Left ventricle myocardium inferior (tissue), 1 donor: ENCODE data around the gene TNFAIP3. TPM values are rescaled to one million over a fixed set of nuclear protein-coding genes. Genes with fewer than 3 reads are reported as not detected.

Source experiments
- DNase-seq: peaks from one replicate; pipeline ENCODE4 v3.0.0-alpha.2; 2020
- H3K27ac ChIP-seq: fragments of 200-600 bp; replicated peaks from 2 replicates; pipeline ENCODE4 v1.8.0; 2021
- H3K27me3 ChIP-seq: fragments of 200-600 bp; 2 replicates; pipeline ENCODE4 v1.8.0; 2021; ENCODE audit warnings: low read depth
- H3K36me3 ChIP-seq: fragments of 200-600 bp; 2 replicates; pipeline ENCODE4 v1.8.0; 2021
- H3K4me1 ChIP-seq: fragments of 200-600 bp; 2 replicates; pipeline ENCODE4 v1.8.0; 2021
- H3K4me3 ChIP-seq: fragments of 200-600 bp; 2 replicates; pipeline ENCODE4 v1.8.0; 2021; ENCODE audit warnings: mild to moderate bottlenecking, moderate library complexity
- H3K9me3 ChIP-seq: fragments of 200-600 bp; replicated peaks from 2 replicates; pipeline ENCODE4 v1.8.0; 2021
- intact Hi-C: fragments of 100-400 bp; cut with micrococcal nuclease; formaldehyde crosslinking; loops from one replicate; pipeline ENCODE4 v1.11.0; 2022
- total RNA-seq: library from RNA; stranded (reverse); fragmentation: NEBNext Ultra II Directional; extraction: Animal tissue kit (Norgen Biotek cat#: 25700); gene quantifications from one replicate; pipeline ENCODE4 v1.2.1, GENCODE V29; 2021
- TF ChIP-seq, protein P1 (sequence below): fragments of 200-600 bp; IDR thresholded peaks from 2 replicates; pipeline ENCODE4 v1.8.0; 2021; ENCODE audit warnings: antibody characterized with exemption, mild to moderate bottlenecking, borderline replicate concordance
- donor health status: DM: no; HTN: yes; CAD: no; lungs with severe emphysema.

Gene TNFAIP3
- total RNA-seq, 1 donor from 2014 or later: 7.0 TPM

DNA sequence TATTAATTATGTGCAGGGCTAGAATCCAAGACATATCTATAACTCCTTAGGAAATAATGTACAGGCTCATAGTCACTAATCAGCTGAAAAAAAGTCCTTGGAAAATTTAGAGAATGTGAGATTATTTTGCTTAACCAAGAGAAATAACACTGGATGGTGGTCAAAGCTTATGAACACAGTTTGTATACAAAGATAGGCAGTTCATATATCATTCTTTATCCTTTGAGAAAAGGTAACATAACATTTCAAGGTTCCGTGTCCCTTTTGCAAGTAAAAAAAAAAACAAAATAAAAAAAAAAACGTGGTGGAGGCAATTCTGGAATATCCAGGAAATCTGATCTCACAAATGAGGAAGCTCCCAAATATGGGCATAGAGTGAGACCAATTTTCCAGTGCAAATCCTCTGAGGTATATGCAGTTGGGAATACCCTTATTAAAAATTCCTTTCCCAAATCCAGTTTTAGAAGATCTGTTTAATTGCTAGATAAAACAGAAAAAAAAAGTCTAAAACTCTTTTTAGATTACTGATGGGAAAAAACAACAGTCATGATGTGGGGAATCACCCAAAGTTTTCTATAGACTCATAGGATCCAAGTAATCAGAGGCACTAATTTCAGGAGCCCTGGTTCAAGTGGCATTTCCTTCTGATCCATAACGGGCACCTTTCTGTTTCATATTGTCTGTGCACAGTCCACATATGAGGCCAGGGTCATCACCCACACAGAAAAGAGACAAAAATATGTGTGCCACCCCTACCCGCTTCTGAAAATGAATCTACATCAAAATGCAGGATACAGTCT lies 17.7 kb upstream of the TNFAIP3 start:
- TF ChIP-seq, protein P1, sequence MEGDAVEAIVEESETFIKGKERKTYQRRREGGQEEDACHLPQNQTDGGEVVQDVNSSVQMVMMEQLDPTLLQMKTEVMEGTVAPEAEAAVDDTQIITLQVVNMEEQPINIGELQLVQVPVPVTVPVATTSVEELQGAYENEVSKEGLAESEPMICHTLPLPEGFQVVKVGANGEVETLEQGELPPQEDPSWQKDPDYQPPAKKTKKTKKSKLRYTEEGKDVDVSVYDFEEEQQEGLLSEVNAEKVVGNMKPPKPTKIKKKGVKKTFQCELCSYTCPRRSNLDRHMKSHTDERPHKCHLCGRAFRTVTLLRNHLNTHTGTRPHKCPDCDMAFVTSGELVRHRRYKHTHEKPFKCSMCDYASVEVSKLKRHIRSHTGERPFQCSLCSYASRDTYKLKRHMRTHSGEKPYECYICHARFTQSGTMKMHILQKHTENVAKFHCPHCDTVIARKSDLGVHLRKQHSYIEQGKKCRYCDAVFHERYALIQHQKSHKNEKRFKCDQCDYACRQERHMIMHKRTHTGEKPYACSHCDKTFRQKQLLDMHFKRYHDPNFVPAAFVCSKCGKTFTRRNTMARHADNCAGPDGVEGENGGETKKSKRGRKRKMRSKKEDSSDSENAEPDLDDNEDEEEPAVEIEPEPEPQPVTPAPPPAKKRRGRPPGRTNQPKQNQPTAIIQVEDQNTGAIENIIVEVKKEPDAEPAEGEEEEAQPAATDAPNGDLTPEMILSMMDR: no peak
- Histone ChIP-seq H3K4me3 (no peak overlapping the region), H3K36me3 (no peaks in the 10 kb centered on the region), H3K9me3 (no peaks in the 10 kb centered on the region), H3K27me3 (peaks cover 2% of the 10 kb centered on the region), H3K27ac (no peak overlapping the region), H3K4me1 (no peaks in the 10 kb centered on the region)
- intact Hi-C loops: no loop called here
- DNase-seq: no peak

DNA sequence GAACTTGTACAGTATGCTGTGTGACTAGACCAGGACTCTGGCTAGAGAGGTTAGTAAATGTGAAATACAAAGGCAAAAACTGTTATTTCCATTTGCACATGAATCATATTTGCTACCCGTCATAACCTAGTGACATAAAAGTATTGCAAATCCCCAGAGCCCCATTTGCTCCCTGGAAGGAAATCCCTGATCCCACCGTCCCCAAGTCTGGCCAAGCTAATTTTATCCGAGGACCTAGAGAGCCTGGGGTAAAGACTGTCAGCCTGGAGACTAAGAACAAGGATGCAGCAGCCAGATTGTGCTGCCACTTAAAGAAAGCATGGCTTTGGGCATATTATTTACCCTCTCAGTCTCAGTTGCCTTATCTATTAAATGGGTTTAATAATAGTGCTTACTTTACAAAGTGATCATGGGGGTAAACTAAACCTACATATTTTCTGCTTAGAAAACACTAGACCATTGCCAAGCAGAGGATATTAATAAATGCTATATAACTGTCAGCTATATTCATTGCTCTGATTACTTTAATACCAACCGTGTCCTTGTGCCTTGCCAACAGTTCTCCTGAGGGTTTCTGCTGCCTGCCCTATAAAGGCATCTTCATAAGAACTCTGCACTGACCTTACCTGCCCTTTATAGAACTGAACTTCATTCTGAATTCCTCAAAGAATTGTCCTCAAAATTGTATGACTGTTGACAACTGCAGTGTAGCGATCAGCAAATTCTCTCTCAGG lies 16.9 kb upstream of the TNFAIP3 start:
- Histone ChIP-seq H3K27ac (no peak overlapping the region), H3K27me3 (no peaks in the 10 kb centered on the region), H3K4me3 (no peak overlapping the region), H3K36me3 (no peaks in the 10 kb centered on the region), H3K9me3 (no peaks in the 10 kb centered on the region), H3K4me1 (no peaks in the 10 kb centered on the region)
- intact Hi-C loops: no loop called here
- TF ChIP-seq, protein P1: no peak
- no peak for DNase-seq

DNA sequence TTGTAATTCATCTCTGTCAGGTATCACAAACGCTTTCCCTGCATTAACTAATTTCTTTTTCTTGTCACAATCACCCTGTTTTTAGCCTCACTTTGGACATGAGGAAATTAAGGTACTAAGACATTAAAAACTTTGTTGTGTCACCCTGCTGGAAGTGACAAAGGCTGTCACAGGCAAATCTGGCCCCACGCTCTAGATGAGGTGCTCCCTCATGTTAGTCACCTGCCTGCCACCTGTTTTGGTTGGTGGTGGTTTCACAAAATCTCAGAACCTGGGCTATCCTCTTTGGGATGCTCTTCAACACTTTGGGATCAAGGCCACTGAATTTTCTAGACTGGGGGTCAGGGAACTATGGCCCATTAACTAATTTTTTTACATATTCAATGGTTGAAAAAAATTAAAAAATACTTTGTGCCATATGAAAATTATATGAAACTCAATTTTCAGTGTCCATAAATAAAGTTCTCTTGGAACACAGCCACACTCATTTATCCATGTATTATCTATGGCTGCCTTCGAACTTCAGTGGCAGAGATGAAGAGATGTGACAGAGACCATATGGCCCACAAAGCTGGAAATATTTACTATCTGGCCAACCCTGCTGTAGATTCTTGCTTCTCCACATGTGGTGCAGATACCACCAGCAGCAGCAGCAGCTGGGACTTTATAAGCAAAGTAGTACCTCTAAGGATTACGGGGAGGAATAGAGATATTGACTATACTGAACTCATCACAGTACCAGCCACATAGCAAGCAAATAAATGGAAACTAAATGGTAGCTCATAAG lies 16.1 kb upstream of the TNFAIP3 start:
- H3K27ac ChIP-seq: no peak overlapping the region
- TF ChIP-seq, protein P1: no peak

DNA sequence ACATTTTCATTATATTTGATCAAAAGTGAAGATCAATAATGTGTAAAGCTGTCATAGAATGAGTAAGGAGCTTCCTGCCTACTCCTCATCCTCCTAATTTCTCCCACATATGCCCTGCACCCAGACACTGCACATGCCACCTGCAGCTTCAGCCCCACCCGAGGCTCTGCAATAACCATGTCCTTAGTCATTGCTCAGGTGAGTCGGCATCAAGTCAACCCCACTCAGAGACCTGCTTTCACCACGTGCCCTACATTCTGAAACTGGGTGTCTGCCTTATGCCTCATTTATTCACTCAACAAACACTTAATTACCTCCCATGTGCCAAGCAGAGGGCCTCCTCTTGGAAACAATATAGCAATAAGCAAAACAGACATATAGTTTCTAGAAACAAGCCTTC lies 15.4 kb upstream of the TNFAIP3 start:
- no peak overlapping the region for H3K27ac ChIP-seq
- H3K9me3 ChIP-seq: no peaks in the 10 kb centered on the region
- H3K36me3 ChIP-seq: no peaks in the 10 kb centered on the region
- DNase-seq: no peak
- intact Hi-C loops: no loop called here
- H3K4me3 ChIP-seq: no peak overlapping the region
- no peaks in the 10 kb centered on the region for H3K4me1 ChIP-seq
- H3K27me3 ChIP-seq: no peaks in the 10 kb centered on the region
- TF ChIP-seq, protein P1: no peak

More for the DNA sequence above, 16.1 kb upstream of the TNFAIP3 start:
- no peak for DNase-seq
- Histone ChIP-seq H3K27me3 (no peaks in the 10 kb centered on the region), H3K9me3 (no peaks in the 10 kb centered on the region), H3K4me1 (no peaks in the 10 kb centered on the region), H3K36me3 (no peaks in the 10 kb centered on the region), H3K4me3 (no peak overlapping the region)
- intact Hi-C loops: no loop called here

DNA sequence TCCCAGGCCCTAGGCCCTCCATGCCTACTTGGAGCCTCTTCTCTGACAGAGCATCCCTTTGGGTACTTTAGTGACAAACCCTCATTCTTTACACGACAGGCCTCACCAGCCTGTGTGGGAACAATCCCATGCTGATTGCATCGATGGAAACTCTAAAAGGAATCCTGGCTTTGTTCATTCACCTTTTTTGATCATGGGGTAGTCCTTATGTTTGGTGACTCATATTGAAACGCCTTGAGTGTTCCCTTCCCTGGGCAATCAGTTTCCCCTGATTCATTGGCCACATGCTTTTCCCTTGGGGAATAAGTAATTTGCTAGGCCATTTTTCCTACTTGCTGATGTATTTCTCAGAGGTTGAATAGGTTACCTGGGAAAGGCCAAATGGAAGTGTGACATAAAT lies 14.7 kb upstream of the TNFAIP3 start:
- H3K27ac ChIP-seq: no peak overlapping the region
- no peak for DNase-seq
- intact Hi-C loops: no loop called here

More for the DNA sequence above, 14.7 kb upstream of the TNFAIP3 start:
- TF ChIP-seq, protein P1: no peak
- H3K4me1 ChIP-seq: no peaks in the 10 kb centered on the region
- H3K4me3 ChIP-seq: no peak overlapping the region
- H3K9me3 ChIP-seq: no peaks in the 10 kb centered on the region
- no peaks in the 10 kb centered on the region for H3K27me3 ChIP-seq
- no peaks in the 10 kb centered on the region for H3K36me3 ChIP-seq
